ENCODE results near the gene F12.

DNA sequence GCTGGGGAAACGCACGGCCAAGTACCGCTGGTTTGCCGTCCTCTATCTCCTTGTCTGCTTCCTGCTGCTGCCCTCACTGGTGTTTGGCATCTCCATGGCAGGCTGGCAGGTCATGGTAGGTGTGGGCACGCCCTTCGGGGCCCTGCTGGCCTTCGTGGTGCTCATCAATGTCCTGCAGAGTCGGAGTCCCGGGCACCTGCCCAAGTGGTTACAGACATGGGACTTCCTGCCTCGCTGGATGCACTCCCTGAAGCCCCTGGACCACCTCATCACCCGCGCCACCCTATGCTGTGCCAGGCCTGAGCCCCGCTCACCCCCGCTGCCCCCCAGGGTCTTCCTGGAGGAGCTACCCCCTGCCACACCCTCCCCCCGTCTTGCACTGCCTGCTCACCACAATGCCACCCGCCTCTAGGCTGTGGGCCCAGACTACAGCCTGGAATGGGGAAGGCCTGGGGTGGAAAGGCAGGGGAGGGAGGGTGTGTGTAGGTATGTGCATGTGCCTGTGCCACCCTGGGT, 11.4 kb downstream of the F12 start:
- TF ChIP-seq, protein P1, sequence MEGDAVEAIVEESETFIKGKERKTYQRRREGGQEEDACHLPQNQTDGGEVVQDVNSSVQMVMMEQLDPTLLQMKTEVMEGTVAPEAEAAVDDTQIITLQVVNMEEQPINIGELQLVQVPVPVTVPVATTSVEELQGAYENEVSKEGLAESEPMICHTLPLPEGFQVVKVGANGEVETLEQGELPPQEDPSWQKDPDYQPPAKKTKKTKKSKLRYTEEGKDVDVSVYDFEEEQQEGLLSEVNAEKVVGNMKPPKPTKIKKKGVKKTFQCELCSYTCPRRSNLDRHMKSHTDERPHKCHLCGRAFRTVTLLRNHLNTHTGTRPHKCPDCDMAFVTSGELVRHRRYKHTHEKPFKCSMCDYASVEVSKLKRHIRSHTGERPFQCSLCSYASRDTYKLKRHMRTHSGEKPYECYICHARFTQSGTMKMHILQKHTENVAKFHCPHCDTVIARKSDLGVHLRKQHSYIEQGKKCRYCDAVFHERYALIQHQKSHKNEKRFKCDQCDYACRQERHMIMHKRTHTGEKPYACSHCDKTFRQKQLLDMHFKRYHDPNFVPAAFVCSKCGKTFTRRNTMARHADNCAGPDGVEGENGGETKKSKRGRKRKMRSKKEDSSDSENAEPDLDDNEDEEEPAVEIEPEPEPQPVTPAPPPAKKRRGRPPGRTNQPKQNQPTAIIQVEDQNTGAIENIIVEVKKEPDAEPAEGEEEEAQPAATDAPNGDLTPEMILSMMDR (IDR thresholded peaks at IDR 0.05): no peak
- TF ChIP-seq EP300 (IDR thresholded peaks at IDR 0.05): no peak
- no peak for TF ChIP-seq POLR2A (IDR thresholded peaks at IDR 0.05)
